GM19372 (cell line): ENCODE results near the gene INHBC.
"Not testable (repeated sequence)": the region's sequence is repeated elsewhere in the genome, so short reads cannot be mapped to it uniquely, and the experiment has no call there.

Experiments
- ATAC-seq: cut with Tn5 transposase; IDR thresholded peaks from one replicate; pipeline ENCODE4 v1.9.1; 2021; ENCODE audit warnings: mild to moderate bottlenecking, low read depth, moderate library complexity; ENCODE audit not compliant: unreplicated experiment

The INHBC gene

GRCh38 chr12:57479376-57480115, 45.0 kb downstream of the INHBC start, which contains the start of gene ARHGAP9:
ARHGAP9 (minus strand) TSS chr12:57479866; CDS start chr12:57479406, 460 bp downstream.
- peak; percentile 44 for ATAC-seq

- no peak for ATAC-seq
Measured at GRCh38 chr12:57481671-57482070, 47.1 kb downstream of the INHBC start.

DNA sequence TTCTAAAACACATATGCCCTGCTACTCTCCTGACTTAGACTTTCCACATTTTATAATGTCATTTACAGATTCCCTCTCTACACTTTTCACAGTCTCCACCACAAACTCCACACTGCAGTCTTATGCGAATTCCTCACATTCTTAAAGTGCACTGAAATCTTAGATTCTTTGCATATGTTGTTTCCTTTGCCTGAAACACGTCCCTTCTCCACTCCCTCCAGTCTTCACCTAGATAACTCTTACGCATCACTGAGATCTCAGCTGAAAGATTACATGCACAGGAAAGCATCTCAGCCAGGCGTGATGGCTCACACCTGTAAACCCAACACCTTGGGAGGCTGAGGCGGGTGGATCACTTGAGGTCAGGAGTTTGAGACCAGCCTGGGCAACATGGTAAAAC, 48.9 kb downstream of the INHBC start:
- ATAC-seq = no peak

DNA sequence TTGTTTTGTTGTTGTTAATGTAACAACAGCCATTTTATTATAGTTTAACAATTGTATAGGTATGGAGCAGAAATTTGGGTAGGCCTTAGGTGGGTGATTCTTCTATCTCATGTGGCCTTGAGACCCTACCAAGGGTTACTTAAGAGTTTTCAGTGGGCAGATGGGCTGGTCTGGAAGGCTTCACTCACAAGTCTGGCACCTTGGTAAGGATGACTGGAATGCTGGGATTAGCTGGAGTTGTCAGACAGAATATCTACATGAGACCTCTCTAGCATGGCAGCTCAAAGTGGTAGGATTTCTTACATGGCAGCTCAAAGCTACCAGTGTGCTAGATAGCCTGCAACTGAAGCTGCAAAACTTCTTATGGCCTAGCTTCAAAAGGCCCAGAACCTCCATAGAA, 51.1 kb downstream of the INHBC start:
- ATAC-seq = no peak

- no peak for ATAC-seq
Measured at GRCh38 chr12:57487055-57487596, 52.5 kb downstream of the INHBC start.

DNA sequence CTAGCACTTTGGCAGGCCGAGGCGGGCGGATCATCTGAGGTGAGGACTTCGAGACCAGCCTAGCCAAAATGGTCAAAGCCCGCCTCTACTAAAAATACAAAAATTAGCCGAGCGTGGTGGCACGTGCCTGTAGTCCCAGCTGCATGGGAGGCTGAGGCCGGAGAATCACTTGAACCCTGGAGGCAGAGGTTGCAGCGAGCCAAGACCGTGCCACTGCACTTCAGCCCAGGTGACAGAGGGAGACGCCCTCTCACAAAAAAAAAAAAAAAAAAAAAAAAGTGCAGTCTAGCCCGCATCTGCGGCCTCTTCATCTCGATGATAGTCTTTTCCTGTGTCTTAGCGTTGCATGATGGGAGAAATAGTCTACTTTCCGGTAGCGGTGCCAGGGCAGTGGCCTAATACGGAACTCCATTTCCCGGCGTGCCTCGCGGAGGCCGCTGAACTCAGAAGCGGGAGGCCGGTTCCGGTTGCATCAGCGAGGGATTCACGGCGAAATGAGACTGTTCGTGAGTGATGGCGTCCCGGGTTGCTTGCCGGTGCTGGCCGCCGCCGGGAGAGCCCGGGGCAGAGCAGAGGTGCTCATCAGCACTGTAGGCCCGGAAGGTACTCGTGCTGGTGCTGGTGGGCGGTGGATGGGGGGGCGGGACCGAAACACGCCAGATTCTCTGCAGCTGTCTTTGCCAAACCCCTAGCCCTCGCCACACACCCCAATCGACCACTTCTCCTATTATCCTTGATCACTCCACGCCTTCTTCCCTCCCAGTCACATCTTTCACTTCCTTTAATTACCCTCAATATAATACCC, 53.2 kb downstream of the INHBC start, which contains the start of gene MARS1:
Gene MARS1 (plus strand): TSS at position 472 of the 805 bp plus-strand sequence. CDS start 23 bp downstream, at position 495.
- ATAC-seq = peak; percentile 99

DNA sequence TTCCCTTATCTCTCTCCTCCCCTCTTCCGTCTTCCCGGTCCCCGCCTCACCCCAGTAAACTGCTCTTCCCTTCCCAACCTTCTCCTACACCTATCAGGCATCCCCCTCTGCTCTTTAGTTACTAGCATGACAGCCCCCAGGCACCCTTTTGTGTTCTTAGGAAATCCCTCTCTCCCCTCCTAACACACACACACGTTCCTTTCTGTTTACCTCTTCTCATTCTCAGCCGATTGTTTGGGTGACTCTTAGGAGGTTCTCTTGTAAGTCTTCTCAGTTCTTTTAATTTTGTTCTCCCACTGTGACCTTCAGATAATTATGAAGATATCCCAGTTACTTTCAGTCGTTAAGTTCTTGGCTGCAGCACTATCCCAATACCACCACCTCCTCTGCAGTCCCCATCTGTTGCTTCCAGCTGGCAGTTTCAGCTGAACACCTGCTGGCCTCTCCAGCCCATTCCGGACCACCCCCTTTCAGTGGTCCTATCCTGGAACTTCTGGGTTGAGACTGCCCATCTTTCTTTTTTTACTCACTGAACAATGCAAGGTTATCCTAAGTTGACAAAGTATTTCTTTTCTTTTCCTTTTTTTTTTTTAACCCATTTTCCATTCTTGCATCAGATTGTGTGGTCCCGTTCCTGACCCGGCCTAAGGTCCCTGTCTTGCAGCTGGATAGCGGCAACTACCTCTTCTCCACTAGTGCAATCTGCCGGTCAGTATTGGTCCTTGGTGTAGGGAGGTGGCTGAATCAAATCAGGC, 54.0 kb downstream of the INHBC start:
- no peak for ATAC-seq

- no peak for ATAC-seq
Measured at GRCh38 chr12:57489157-57489641, 54.6 kb downstream of the INHBC start.

GRCh38 chr12:57490126-57490525, 55.5 kb downstream of the INHBC start:
- ATAC-seq = no peak

GRCh38 chr12:57491393-57492280, 57.1 kb downstream of the INHBC start:
- ATAC-seq = no peak

DNA sequence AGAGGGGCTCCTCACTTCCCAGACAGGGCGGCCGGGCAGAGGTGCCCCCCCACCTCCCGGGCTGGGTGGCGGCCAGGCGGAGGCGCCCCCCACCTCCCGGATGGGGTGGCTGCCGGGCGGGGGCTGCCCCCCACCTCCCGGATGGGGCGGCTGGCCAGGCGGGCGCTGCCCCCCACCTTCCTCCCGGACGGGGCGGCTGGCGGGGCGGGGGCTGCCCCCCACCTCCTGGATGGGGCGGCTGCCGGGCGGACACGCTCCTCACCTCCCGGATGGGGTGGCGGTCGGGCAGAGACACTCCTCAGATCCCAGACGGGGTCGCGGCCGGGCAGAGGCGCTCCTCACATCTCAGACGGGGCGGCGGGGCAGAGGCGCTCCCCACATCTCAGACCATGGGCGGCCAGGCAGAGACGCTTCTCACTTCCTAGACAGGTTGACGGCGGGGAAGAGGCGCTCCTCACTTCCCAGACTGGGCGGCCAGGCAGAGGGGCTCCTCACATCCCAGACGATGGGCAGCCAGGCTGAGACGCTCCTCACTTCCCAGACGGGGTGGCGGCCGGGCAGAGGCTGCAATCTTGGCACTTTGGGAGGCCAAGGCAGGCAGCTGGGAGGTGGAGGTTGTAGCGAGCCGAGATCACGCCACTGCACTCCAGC, 60.6 kb downstream of the INHBC start:
- ATAC-seq = not testable (repeated sequence)

DNA sequence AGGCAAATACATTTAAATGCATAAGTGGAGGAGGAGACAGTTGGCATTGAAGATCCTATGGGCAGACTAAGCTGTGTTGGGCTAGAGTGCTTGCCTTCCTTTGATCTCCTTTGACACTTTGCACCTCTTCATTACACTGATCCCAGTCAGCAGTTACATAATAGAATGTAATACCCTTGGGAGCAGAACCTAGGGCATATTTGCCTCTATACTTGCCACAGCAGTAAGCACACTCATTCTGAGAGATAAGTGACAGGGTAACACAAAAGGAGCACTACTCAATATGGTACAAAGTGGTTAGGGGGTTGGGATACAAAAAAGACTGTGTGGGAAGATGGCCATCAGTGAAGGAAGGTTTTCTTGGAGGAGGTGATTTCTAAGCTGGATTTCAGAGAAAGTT, 62.2 kb downstream of the INHBC start:
- ATAC-seq = no peak

DNA sequence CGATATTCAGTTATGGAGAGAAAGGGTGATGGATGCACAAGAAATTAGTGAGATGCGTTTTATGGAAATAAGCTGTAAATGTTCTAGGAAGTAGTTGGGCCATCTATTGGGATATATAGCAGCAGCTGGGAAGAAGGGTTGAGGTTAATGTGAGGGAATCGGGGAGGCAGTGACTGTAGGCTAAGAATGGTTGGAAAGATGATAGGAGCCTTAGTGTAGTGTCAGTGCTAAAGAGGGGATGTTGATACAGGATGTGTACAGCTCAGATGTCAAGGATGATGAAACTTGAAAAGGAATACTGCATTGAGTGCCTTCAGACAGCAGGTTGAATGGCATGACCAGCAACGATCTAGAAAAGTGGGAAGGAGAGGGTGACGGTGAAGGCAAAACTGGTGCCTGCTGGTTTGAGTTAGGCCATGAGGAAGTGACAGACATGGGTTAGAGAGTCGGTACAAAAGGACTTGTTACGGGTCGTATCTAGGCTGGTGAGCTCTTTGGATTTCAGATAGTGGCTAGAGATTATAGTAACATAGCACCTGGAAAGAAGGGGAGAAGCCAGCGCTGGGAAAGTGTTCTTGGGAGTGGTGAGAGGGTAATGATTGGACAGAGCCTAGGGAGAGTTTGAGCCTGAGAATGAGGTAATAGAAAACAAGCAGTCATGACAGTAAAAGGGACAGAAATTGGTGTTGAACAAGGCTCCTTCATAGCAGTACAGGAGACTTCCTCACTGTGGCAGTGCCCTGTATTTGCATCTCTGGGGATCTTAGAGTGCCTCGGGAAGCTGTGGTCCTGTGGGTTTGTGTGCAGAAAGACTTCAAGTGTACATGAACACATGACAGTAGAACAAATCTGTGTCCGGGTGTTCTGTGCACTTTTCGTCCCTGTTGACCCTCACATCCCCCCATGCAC, 62.9 kb downstream of the INHBC start:
- ATAC-seq = no peak

- ATAC-seq = no peak
Measured at GRCh38 chr12:57498132-57498502, 63.5 kb downstream of the INHBC start.

DNA sequence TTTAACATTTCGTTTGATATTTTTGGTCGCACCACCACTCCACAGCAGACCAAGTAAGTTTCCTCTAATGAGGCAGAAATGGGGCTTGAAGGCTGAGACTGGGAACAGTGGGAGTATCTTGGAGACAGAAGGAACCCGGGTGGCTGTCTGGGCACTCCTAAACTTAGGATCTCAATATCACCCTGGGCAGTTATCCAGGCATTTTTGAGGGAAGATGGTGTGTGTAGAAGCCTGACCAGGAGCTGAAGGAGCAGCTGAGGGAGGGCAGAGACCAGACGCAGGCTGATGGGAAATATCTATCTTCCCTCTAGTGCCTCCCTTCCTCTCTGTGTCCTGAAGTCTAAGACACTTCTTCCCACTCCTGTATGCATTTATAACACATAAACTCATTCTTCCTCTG, 64.0 kb downstream of the INHBC start:
- no peak for ATAC-seq

DNA sequence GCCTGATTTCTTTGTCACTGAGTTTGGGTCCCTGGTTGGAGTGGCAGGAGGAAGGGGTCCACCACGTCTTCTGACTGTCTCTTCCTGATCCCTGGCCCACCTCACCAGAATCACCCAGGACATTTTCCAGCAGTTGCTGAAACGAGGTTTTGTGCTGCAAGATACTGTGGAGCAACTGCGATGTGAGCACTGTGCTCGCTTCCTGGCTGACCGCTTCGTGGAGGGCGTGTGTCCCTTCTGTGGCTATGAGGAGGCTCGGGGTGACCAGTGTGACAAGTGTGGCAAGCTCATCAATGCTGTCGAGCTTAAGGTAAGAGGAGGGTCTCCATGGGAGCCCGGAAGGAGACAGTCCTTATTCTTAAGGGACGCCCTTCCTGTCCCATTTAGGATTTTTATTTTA, 65.6 kb downstream of the INHBC start:
- no peak for ATAC-seq
